Vagina (tissue), 2 donors: ENCODE results near the gene EFNA4.
A peak's percentile ranks its signal among the peaks of the same experiment; 100 is the strongest.

Source experiments
- POLR2A ChIP-seq, 2 donors: fragments of 450-650 bp; IDR thresholded peaks; one replicate each; pipeline ENCODE4 v1.6.1; 2017; ENCODE audit warnings: antibody characterized with exemption in 2 of 2, mild to moderate bottlenecking in 2 of 2, moderate library complexity in 2 of 2
- TF ChIP-seq, protein P1 (sequence below), 3 experiments: fragments of 450-650 bp in 2 of 3; fragments of 200-600 bp in 1 of 3; sonication (generic) in 1 of 3; IDR thresholded peaks; one replicate each; pipeline ENCODE4 v1.5.1; 2017 to 2019; ENCODE audit warnings: antibody characterized with exemption in 3 of 3, mild to moderate bottlenecking in 2 of 3, moderate library complexity in 2 of 3

DNA sequence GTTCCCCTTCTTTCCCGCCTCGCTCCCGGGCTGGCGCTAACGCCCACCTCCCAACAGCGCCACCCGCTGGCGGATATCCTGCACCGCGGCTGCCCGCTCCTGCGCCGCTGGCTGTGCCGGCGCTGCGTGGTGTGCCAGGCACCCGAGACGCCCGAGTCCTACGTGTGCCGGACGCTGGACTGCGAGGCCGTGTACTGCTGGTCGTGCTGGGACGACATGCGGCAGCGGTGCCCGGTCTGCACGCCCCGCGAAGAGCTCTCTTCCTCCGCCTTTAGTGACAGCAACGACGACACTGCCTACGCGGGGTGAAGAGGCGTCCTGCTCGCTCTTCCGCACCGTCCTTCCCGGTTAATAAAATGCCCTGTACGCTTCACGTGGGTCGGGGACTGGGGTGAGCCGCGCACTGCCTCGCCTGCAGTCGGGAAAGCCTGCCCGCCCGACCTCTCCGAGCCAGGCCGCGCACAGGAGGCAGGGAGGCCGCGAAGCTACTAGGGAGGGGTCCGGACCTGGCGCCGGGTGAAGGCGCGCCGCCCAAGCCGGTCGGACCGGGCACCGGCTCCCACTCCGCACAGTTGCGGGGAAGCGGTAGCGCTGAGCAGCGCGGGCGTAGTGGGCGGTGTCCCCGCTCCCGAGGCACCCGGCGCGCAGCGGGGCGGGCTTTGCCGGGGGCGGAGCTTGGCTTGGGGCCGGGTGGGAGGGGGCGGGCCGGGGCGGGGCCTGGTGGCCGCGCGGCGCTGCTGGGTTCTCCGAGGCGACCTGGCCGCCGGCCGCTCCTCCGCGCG lies 12.8 kb upstream of the EFNA4 start, which contains the start of gene ADAM15:
- TF ChIP-seq, protein P1, sequence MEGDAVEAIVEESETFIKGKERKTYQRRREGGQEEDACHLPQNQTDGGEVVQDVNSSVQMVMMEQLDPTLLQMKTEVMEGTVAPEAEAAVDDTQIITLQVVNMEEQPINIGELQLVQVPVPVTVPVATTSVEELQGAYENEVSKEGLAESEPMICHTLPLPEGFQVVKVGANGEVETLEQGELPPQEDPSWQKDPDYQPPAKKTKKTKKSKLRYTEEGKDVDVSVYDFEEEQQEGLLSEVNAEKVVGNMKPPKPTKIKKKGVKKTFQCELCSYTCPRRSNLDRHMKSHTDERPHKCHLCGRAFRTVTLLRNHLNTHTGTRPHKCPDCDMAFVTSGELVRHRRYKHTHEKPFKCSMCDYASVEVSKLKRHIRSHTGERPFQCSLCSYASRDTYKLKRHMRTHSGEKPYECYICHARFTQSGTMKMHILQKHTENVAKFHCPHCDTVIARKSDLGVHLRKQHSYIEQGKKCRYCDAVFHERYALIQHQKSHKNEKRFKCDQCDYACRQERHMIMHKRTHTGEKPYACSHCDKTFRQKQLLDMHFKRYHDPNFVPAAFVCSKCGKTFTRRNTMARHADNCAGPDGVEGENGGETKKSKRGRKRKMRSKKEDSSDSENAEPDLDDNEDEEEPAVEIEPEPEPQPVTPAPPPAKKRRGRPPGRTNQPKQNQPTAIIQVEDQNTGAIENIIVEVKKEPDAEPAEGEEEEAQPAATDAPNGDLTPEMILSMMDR (IDR thresholded peaks at IDR 0.05) = peak; percentile 81 to 82 (median 81)
- TF ChIP-seq POLR2A (IDR thresholded peaks at IDR 0.05) = peak in 1 of 2 donors; percentile 30
